Spleen (tissue), 7 donors: Measurements from ENCODE around the gene KCNJ4.

Experiments used
- CTCF ChIP-seq, 11 experiments: fragments of 200-600 bp in 7 of 11; fragments of 450-650 bp in 4 of 11; sonication (generic) in 4 of 11; IDR thresholded peaks in 8 of 11; conservative IDR thresholded peaks in 3 of 11; 1 replicate in 7 of 11; 2 replicates in 4 of 11; pipeline versions ENCODE4 v1.4.0 to v1.8.0; 2016 to 2021; ENCODE audit warnings: antibody characterized with exemption in 11 of 11, inconsistent platforms in 4 of 11, mild to moderate bottlenecking in 1 of 11
- POLR2AphosphoS5 ChIP-seq, 3 donors: sonication (generic); formaldehyde crosslinking; IDR thresholded peaks; one replicate each; pipeline ENCODE4 v1.5.1; 2017; ENCODE audit warnings: antibody characterized with exemption in 3 of 3
- donor health status: DM: no; HTN: no; CAD: no; lungs with moderate emphysema.
- donor health status: DM: no; HTN: no; CAD: no.
- donor health status: DM: no; HTN: no; CAD: no.

- TF ChIP-seq CTCF (IDR thresholded peaks at IDR 0.05 in 8 of 11, conservative IDR thresholded peaks at IDR 0.05 in 3 of 11) = no peak
- TF ChIP-seq POLR2AphosphoS5 (IDR thresholded peaks at IDR 0.05) = no peak
Observed at GRCh38 chr22:38452373-38453065, 2.5 kb downstream of the KCNJ4 start.
